Effector memory CD8-positive, alpha-beta T cell (primary cell): ENCODE results near the gene SYCE1.
"Not testable (repeated sequence)": the region's sequence is repeated elsewhere in the genome, so short reads cannot be mapped to it uniquely, and the experiment has no call there.

Source experiments
- ATAC-seq: fragments of 150-1000 bp; cut with Tn5 transposase; replicated peaks from 2 replicates; pipeline ENCODE4 v1.10.0; 2021; ENCODE audit warnings: mild to moderate bottlenecking, moderate library complexity
- DNase-seq, 3 experiments: peaks; one replicate each; pipeline ENCODE4 v3.0.0; 2021
- H3K27ac Mint-ChIP-seq, 2 donors: one replicate each; pipeline ENCODE4 v1.8.0; 2022; ENCODE audit warnings: mild to moderate bottlenecking in 2 of 2, mixed read lengths in 2 of 2, moderate library complexity in 2 of 2
- H3K27me3 Mint-ChIP-seq, 2 donors: one replicate each; pipeline ENCODE4 v1.8.0; 2022; ENCODE audit warnings: mixed read lengths in 2 of 2
- H3K36me3 Mint-ChIP-seq: one replicate; pipeline ENCODE4 v1.8.0; 2022; ENCODE audit warnings: mild to moderate bottlenecking, moderate library complexity, mixed read lengths; ENCODE audit not compliant: insufficient read depth
- H3K4me1 Mint-ChIP-seq, 2 donors: one replicate each; pipeline ENCODE4 v1.8.0; 2022; ENCODE audit warnings: low read depth in 2 of 2, mixed read lengths in 2 of 2
- H3K4me3 Mint-ChIP-seq, 2 donors: one replicate each; pipeline ENCODE4 v1.8.0; 2022; ENCODE audit warnings: mild to moderate bottlenecking in 2 of 2, mixed read lengths in 2 of 2, moderate library complexity in 2 of 2
- H3K9me3 Mint-ChIP-seq, 2 donors: one replicate each; pipeline ENCODE4 v1.8.0; 2022; ENCODE audit warnings: mixed read lengths in 2 of 2
- total RNA-seq, 9 experiments: gene quantifications; one replicate each; lab custom pipeline; 2026; lab: John Stamatoyannopoulos, UW

Gene SYCE1
- 0 to 0.92 (median 0.17) reads per million in 9 experiments for total RNA-seq

GRCh38 chr10:133565441-133566294, at the start of gene SYCE1:
Gene SYCE1 (minus strand): TSS chr10:133565583. CDS start chr10:133565529, 54 bp downstream.
- H3K27me3 Mint-ChIP-seq, result peaks cover 19 to 38% of the 10 kb centered on the region in 2 donors
- no peaks in the 10 kb centered on the region for H3K9me3 Mint-ChIP-seq
- H3K27ac Mint-ChIP-seq, result no peak within 1 kb of the TSS
- ATAC-seq (peak; percentile 21), DNase-seq (peak in 2 of 3 experiments; percentile 1 to 4)
- H3K4me3 Mint-ChIP-seq, result no peak within 1 kb of the TSS
- H3K36me3 Mint-ChIP-seq, result no peaks in the 10 kb centered on the region
- no peaks in the 10 kb centered on the region for H3K4me1 Mint-ChIP-seq

- Mint-ChIP-seq H3K36me3 (peaks cover 2% of the 10 kb centered on the region), H3K27me3 (peaks cover 21 to 28% of the 10 kb centered on the region in 2 donors), H3K4me1 (peaks cover 0 to 1% of the 10 kb centered on the region in 2 donors), H3K4me3 (no peak overlapping the region), H3K27ac (no peak overlapping the region), H3K9me3 (no peaks in the 10 kb centered on the region)
- no peak for DNase-seq
- no peak for ATAC-seq
These were observed 49.6 kb upstream of the SYCE1 start for GRCh38 chr10:133614830-133615580.

- Mint-ChIP-seq H3K4me1 (no peaks in the 10 kb centered on the region), H3K27ac (no peak overlapping the region), H3K4me3 (no peak overlapping the region), H3K9me3 (no peaks in the 10 kb centered on the region), H3K27me3 (peaks cover 23 to 32% of the 10 kb centered on the region in 2 donors), H3K36me3 (peaks cover 2% of the 10 kb centered on the region)
- ATAC-seq, result no peak
- no peak for DNase-seq
These were observed 48.3 kb upstream of the SYCE1 start for GRCh38 chr10:133613699-133614098.

GRCh38 chr10:133611079-133611478, 45.7 kb upstream of the SYCE1 start:
- Mint-ChIP-seq H3K36me3 (peaks cover 2% of the 10 kb centered on the region), H3K27ac (no peak overlapping the region), H3K27me3 (peaks cover 41 to 56% of the 10 kb centered on the region in 2 donors), H3K4me3 (no peak overlapping the region), H3K9me3 (no peaks in the 10 kb centered on the region), H3K4me1 (no peaks in the 10 kb centered on the region)
- no peak for ATAC-seq
- DNase-seq, result no peak

- Mint-ChIP-seq H3K36me3 (peaks cover 2% of the 10 kb centered on the region), H3K27me3 (peaks cover 63 to 78% of the 10 kb centered on the region in 2 donors), H3K9me3 (no peaks in the 10 kb centered on the region), H3K4me1 (no peaks in the 10 kb centered on the region), H3K27ac (no peak overlapping the region), H3K4me3 (no peak overlapping the region)
- DNase-seq (no peak), ATAC-seq (peak; percentile 44)
These were observed 43.5 kb upstream of the SYCE1 start for GRCh38 chr10:133608855-133609254.

- not testable (repeated sequence) for H3K27ac Mint-ChIP-seq, ATAC-seq
- H3K27me3 Mint-ChIP-seq, result peaks cover 77 to 97% of the 10 kb centered on the region in 2 donors
These were observed 38.1 kb upstream of the SYCE1 start for GRCh38 chr10:133603434-133603833.

GRCh38 chr10:133600657-133601056, 35.3 kb upstream of the SYCE1 start:
- H3K27me3 Mint-ChIP-seq, result peaks cover 83 to 100% of the 10 kb centered on the region in 2 donors
- no peak for ATAC-seq
- H3K9me3 Mint-ChIP-seq, result no peaks in the 10 kb centered on the region
- no peaks in the 10 kb centered on the region for H3K36me3 Mint-ChIP-seq
- H3K4me1 Mint-ChIP-seq, result no peaks in the 10 kb centered on the region
- DNase-seq, result no peak
- no peak overlapping the region for H3K27ac Mint-ChIP-seq
- H3K4me3 Mint-ChIP-seq, result no peak overlapping the region

More at GRCh38 chr10:133603434-133603833, 38.1 kb upstream of the SYCE1 start:
- H3K4me1 Mint-ChIP-seq, H3K9me3 Mint-ChIP-seq, H3K36me3 Mint-ChIP-seq, H3K4me3 Mint-ChIP-seq, DNase-seq: not testable (repeated sequence)

GRCh38 chr10:133599869-133600268, 34.5 kb upstream of the SYCE1 start:
- peaks cover 80 to 100% of the 10 kb centered on the region in 2 donors for H3K27me3 Mint-ChIP-seq
- H3K27ac Mint-ChIP-seq, ATAC-seq: not testable (repeated sequence)

GRCh38 chr10:133592716-133593115, 27.3 kb upstream of the SYCE1 start:
- Mint-ChIP-seq H3K27me3 (peaks cover 57 to 68% of the 10 kb centered on the region in 2 donors), H3K27ac (no peak overlapping the region), H3K4me3 (no peak overlapping the region), H3K4me1 (no peaks in the 10 kb centered on the region), H3K9me3 (no peaks in the 10 kb centered on the region), H3K36me3 (no peaks in the 10 kb centered on the region)
- ATAC-seq, result no peak
- no peak for DNase-seq

More at GRCh38 chr10:133599869-133600268, 34.5 kb upstream of the SYCE1 start:
- H3K9me3 Mint-ChIP-seq, DNase-seq, H3K4me3 Mint-ChIP-seq, H3K4me1 Mint-ChIP-seq, H3K36me3 Mint-ChIP-seq: not testable (repeated sequence)

GRCh38 chr10:133590970-133591359, 25.6 kb upstream of the SYCE1 start:
- Mint-ChIP-seq H3K4me1 (peaks cover 0 to 3% of the 10 kb centered on the region in 2 donors), H3K27me3 (peaks cover 40 to 51% of the 10 kb centered on the region in 2 donors), H3K4me3 (no peak overlapping the region), H3K9me3 (no peaks in the 10 kb centered on the region), H3K36me3 (no peaks in the 10 kb centered on the region), H3K27ac (no peak overlapping the region)
- DNase-seq (no peak), ATAC-seq (no peak)

GRCh38 chr10:133590226-133590969, 25.0 kb upstream of the SYCE1 start:
- Mint-ChIP-seq H3K4me3 (no peak overlapping the region), H3K27ac (no peak overlapping the region), H3K27me3 (peaks cover 37 to 45% of the 10 kb centered on the region in 2 donors), H3K9me3 (no peaks in the 10 kb centered on the region), H3K4me1 (peaks cover 0 to 3% of the 10 kb centered on the region in 2 donors), H3K36me3 (no peaks in the 10 kb centered on the region)
- DNase-seq (no peak), ATAC-seq (no peak)

- not testable (repeated sequence) for DNase-seq, H3K27ac Mint-ChIP-seq, H3K4me3 Mint-ChIP-seq, ATAC-seq, H3K4me1 Mint-ChIP-seq, H3K36me3 Mint-ChIP-seq, H3K9me3 Mint-ChIP-seq
- H3K27me3 Mint-ChIP-seq, result peaks cover 6 to 28% of the 10 kb centered on the region in 2 donors
These were observed 11.7 kb upstream of the SYCE1 start for GRCh38 chr10:133577037-133577436.

GRCh38 chr10:133573460-133573859, 8.1 kb upstream of the SYCE1 start:
- not testable (repeated sequence) for H3K27ac Mint-ChIP-seq, H3K36me3 Mint-ChIP-seq, H3K9me3 Mint-ChIP-seq, ATAC-seq, H3K4me1 Mint-ChIP-seq, DNase-seq, H3K4me3 Mint-ChIP-seq, H3K27me3 Mint-ChIP-seq
